MM.1S (cell line): ENCODE results near the gene STK32C.

Experiments used
- DNase-seq: peaks from one replicate; pipeline ENCODE4 v3.0.0-alpha.2; 2015
- H2AFZ ChIP-seq: fragments of 300-600 bp; sonication (generic); 2 replicates; pipeline ENCODE4 v1.6.0; 2016; ENCODE audit warnings: antibody characterized with exemption, low read length
- H3F3A ChIP-seq: fragments of 300-600 bp; sonication (generic); 2 replicates; pipeline ENCODE4 v1.6.1; 2016; ENCODE audit warnings: mild to moderate bottlenecking, antibody characterized with exemption, low read length, moderate library complexity, mixed read lengths; ENCODE audit not compliant: insufficient read depth
- H3K27ac ChIP-seq: fragments of 300-600 bp; sonication (generic); 2 replicates; pipeline ENCODE4 v1.5.1; 2016; ENCODE audit warnings: mild to moderate bottlenecking, low read length
- H3K27me3 ChIP-seq: fragments of 300-600 bp; sonication (generic); replicated peaks from 2 replicates; pipeline ENCODE4 v1.6.0; 2016; ENCODE audit warnings: low read length; ENCODE audit not compliant: insufficient read depth
- H3K36me3 ChIP-seq: fragments of 300-600 bp; sonication (generic); replicated peaks from 2 replicates; pipeline ENCODE4 v1.6.1; 2016; ENCODE audit warnings: mild to moderate bottlenecking, low read length, mixed read lengths; ENCODE audit not compliant: insufficient read depth
- H3K4me1 ChIP-seq: fragments of 300-600 bp; sonication (generic); 2 replicates; pipeline ENCODE4 v1.6.1; 2016; ENCODE audit warnings: low read length, mixed read lengths
- H3K4me2 ChIP-seq: fragments of 300-600 bp; sonication (generic); 2 replicates; pipeline ENCODE4 v1.6.0; 2016; ENCODE audit warnings: low read depth, low read length
- H3K4me3 ChIP-seq: fragments of 300-600 bp; sonication (generic); 2 replicates; pipeline ENCODE4 v1.5.1; 2016; ENCODE audit warnings: low read length, mixed read lengths
- H3K79me2 ChIP-seq: fragments of 300-600 bp; sonication (generic); 2 replicates; pipeline ENCODE4 v1.6.1; 2016; ENCODE audit warnings: mixed run types, low read length, mixed read lengths
- H3K9ac ChIP-seq: fragments of 300-600 bp; sonication (generic); 2 replicates; pipeline ENCODE4 v1.6.1; 2016; ENCODE audit warnings: low read length, mixed read lengths
- H3K9me2 ChIP-seq: fragments of 300-600 bp; sonication (generic); replicated peaks from 2 replicates; pipeline ENCODE4 v1.6.1; 2016; ENCODE audit warnings: mild to moderate bottlenecking, low read length, mixed read lengths; ENCODE audit not compliant: insufficient read depth
- H3K9me3 ChIP-seq: fragments of 300-600 bp; sonication (generic); replicated peaks from 2 replicates; pipeline ENCODE4 v1.6.1; 2016; ENCODE audit warnings: mild to moderate bottlenecking, low read length, mixed read lengths; ENCODE audit not compliant: insufficient read depth
- H4K20me1 ChIP-seq: fragments of 300-600 bp; sonication (generic); 2 replicates; pipeline ENCODE4 v1.6.1; 2016; ENCODE audit warnings: mild to moderate bottlenecking, low read length, moderate library complexity, mixed read lengths; ENCODE audit not compliant: insufficient read depth
- CTCF ChIP-seq: fragments of 300-600 bp; sonication (generic); IDR thresholded peaks from 2 replicates; pipeline ENCODE4 v1.5.1; 2016; ENCODE audit warnings: antibody characterized with exemption, low read length, mixed read lengths
- EZH2 ChIP-seq: fragments of 300-600 bp; sonication (generic); optimal IDR thresholded peaks from 2 replicates; pipeline ENCODE3; 2017; ENCODE audit warnings: low read depth, mild to moderate bottlenecking, antibody characterized with exemption, low read length, mixed read lengths
- EZH2phosphoT487 ChIP-seq: fragments of 300-600 bp; sonication (generic); IDR thresholded peaks from 2 replicates; pipeline ENCODE4 v1.6.1; 2018; ENCODE audit warnings: antibody characterized with exemption, low read length

Gene STK32C

DNA sequence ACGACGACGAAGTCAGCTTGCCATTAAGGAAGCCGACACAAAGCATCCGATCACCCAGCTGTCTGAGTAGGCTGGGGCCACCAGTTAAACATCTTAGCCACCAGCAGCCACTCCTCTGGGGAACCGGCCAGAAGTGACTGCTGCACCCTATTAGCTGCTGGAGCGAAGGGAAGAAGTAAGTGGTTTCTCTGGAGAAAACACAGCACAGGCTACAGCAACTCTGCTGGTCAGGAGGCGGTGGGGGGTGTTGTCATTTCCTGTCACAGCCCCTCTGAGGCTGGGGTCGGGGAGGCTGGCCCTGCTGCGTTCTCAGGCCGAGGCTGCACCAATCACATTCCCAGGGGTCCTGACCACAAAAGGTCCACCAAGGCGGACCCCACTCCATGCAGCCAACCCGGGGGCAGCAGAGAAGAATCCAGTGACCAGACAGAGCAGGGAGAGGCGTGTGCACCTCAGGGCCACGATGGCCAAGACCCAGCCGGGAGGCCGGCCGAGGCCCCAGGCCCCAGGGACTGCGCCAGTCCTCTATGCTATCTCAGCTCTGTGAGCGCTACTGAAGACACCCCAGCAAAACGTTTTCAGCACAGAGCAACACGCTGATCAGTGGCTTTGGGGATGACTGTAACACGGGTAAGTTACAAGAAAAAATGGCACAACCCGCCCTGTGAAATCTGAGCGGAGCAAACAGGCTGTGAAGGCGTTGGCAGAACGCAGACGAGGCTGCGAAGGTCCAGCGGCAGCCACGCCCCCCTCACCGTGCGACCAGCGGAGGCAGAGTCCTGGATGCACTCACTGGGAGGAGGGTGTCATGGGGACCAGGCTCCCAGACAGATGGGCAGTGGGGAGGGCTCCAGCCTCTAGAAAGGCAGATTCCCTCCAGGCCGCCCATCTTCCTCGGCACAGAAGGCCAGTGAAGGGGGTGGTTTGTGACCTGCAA lies 24.8 kb downstream of the STK32C start:
- no peaks in the 10 kb centered on the region for H3K27me3 ChIP-seq
- peaks cover 38% of the 10 kb centered on the region for H3K79me2 ChIP-seq
- no peaks in the 10 kb centered on the region for H3K4me1 ChIP-seq
- H3K36me3 ChIP-seq: no peaks in the 10 kb centered on the region
- H3K9me3 ChIP-seq: no peaks in the 10 kb centered on the region
- TF ChIP-seq CTCF (no peak), EZH2phosphoT487 (no peak), EZH2 (no peak)
- DNase-seq: no peak
- H3K27ac ChIP-seq: no peak overlapping the region
- H3K4me2 ChIP-seq: no peak overlapping the region
- no peaks in the 10 kb centered on the region for H3K9me2 ChIP-seq
- H3F3A ChIP-seq: no peaks in the 10 kb centered on the region
- H4K20me1 ChIP-seq: no peaks in the 10 kb centered on the region
- no peak overlapping the region for H3K9ac ChIP-seq
- H2AFZ ChIP-seq: no peak overlapping the region
- no peak overlapping the region for H3K4me3 ChIP-seq

DNA sequence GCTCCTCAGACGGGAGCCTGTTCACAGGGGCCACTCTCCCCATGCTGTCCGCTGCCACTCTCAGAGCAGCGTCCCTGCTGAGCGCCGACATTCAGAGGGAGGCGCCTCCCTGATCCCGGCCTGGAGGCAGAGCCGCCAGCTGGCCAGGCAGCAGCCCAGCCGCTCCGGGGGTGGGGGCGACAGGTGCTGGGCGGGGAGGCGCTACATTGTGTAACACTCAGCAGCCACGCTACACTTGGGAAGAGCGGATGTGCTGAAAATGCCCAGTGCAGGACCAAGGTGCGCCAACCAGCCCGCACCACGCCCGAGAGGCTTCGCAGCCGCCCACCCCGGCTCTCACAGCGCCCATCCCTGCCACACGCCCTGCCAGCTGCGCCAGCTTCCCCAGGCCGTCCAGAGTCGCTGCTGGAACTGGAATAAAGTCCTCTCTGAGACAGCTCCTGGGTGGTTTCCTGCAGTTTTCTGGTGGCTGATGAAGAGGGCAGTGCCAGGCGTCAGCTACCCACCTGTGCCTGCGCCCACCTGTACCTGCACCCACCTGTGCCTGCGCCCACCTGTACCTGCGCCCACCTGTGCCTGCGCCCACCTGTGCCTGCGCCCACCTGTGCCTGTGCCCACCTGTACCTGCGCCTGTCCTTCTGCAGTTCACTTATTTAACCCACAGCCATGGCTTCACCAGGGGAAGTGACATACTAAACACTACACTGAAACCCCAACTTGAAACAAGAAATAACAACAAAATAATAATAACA lies 25.7 kb downstream of the STK32C start:
- H3K4me1 ChIP-seq: no peaks in the 10 kb centered on the region
- no peak overlapping the region for H3K9ac ChIP-seq
- H2AFZ ChIP-seq: no peak overlapping the region
- H3K9me3 ChIP-seq: no peaks in the 10 kb centered on the region
- peaks cover 36% of the 10 kb centered on the region for H3K79me2 ChIP-seq
- H3F3A ChIP-seq: no peaks in the 10 kb centered on the region
- no peaks in the 10 kb centered on the region for H3K9me2 ChIP-seq
- no peak overlapping the region for H3K4me3 ChIP-seq
- H3K27me3 ChIP-seq: no peaks in the 10 kb centered on the region
- no peak overlapping the region for H3K27ac ChIP-seq
- no peaks in the 10 kb centered on the region for H3K36me3 ChIP-seq
- no peak for DNase-seq
- no peaks in the 10 kb centered on the region for H4K20me1 ChIP-seq
- H3K4me2 ChIP-seq: no peak overlapping the region
- TF ChIP-seq EZH2: no peak
- TF ChIP-seq CTCF: no peak
- no peak for TF ChIP-seq EZH2phosphoT487

GRCh38 chr10:132280646-132281074 lies 27.1 kb downstream of the STK32C start:
- H3K79me2 ChIP-seq: peaks cover 35% of the 10 kb centered on the region
- H3K9me2 ChIP-seq: no peaks in the 10 kb centered on the region
- DNase-seq: no peak
- H3K9me3 ChIP-seq: no peaks in the 10 kb centered on the region
- H3K27ac ChIP-seq: no peak overlapping the region
- no peaks in the 10 kb centered on the region for H3F3A ChIP-seq
- TF ChIP-seq EZH2phosphoT487: no peak
- no peak for TF ChIP-seq EZH2
- no peak for TF ChIP-seq CTCF
- no peaks in the 10 kb centered on the region for H3K4me1 ChIP-seq
- no peaks in the 10 kb centered on the region for H3K27me3 ChIP-seq
- no peak overlapping the region for H3K4me3 ChIP-seq
- H3K4me2 ChIP-seq: no peak overlapping the region
- no peak overlapping the region for H3K9ac ChIP-seq
- no peak overlapping the region for H2AFZ ChIP-seq
- H3K36me3 ChIP-seq: no peaks in the 10 kb centered on the region
- H4K20me1 ChIP-seq: no peaks in the 10 kb centered on the region
